Thoracic aorta (tissue), 2 donors: ENCODE data around the gene BTNL3. TPM values are rescaled to one million over a fixed set of nuclear protein-coding genes. Genes with fewer than 3 reads are reported as not detected.

Experiments
- ATAC-seq: fragments of 150-250 bp; one replicate; pipeline ENCODE4 v1.8.0; 2017; ENCODE audit warnings: low read depth; ENCODE audit not compliant: insufficient number of reproducible peaks, low FRiP score
- DNase-seq: peaks from one replicate; pipeline ENCODE4 v3.0.0-alpha.2; 2020; ENCODE audit warnings: low spot score
- H3K27ac ChIP-seq, 2 donors: fragments of 200-600 bp; sonication (generic); 1 replicate in 1 of 2; 2 replicates in 1 of 2; pipeline ENCODE4 v1.5.1; 2016; ENCODE audit warnings: mild to moderate bottlenecking in 2 of 2, moderate library complexity in 2 of 2
- H3K27me3 ChIP-seq: fragments of 200-600 bp; sonication (generic); replicated peaks from 2 replicates; pipeline ENCODE4 v1.6.0; 2016; ENCODE audit warnings: mild to moderate bottlenecking; ENCODE audit not compliant: insufficient read depth
- H3K36me3 ChIP-seq: fragments of 200-600 bp; sonication (generic); one replicate; pipeline ENCODE4 v1.5.1; 2016
- H3K4me1 ChIP-seq, 2 donors: fragments of 200-600 bp; sonication (generic); 1 replicate in 1 of 2; 2 replicates in 1 of 2; pipeline versions ENCODE4 v1.5.1 to v1.6.0; 2016; ENCODE audit warnings: low read depth in 2 of 2, mild to moderate bottlenecking in 1 of 2; ENCODE audit not compliant: control insufficient read depth in 1 of 2
- H3K4me3 ChIP-seq: fragments of 200-600 bp; sonication (generic); 2 replicates; pipeline ENCODE4 v1.5.1; 2016; ENCODE audit warnings: mild to moderate bottlenecking
- H3K9me3 ChIP-seq: fragments of 200-600 bp; sonication (generic); 2 replicates; pipeline ENCODE4 v1.5.1; 2016
- CTCF ChIP-seq: fragments of 200-600 bp; sonication (generic); IDR thresholded peaks from one replicate; pipeline ENCODE4 v1.5.1; 2019; ENCODE audit warnings: antibody characterized with exemption
- total RNA-seq, 2 donors: library from RNA; depleted of rRNA; stranded (reverse); fragments of >200 nt; gene quantifications; one replicate each; pipeline versions ENCODE4 v1.1.0 to v1.2.3, GENCODE V29; 2016

BTNL3 gene
- total RNA-seq, 2 donors from 2014 or later: not detected

GRCh38 chr5:181050016-181050415 is 61.4 kb downstream of the BTNL3 start:
- H3K4me1 ChIP-seq: peaks cover 11 to 12% of the 10 kb centered on the region in 2 donors
- H3K4me3 ChIP-seq: no peak overlapping the region
- H3K27ac ChIP-seq: no peak overlapping the region
- TF ChIP-seq CTCF: no peak
- peaks cover 16% of the 10 kb centered on the region for H3K27me3 ChIP-seq
- H3K9me3 ChIP-seq: no peaks in the 10 kb centered on the region
- DNase-seq (no peak), ATAC-seq (no peak)
- H3K36me3 ChIP-seq: no peaks in the 10 kb centered on the region

GRCh38 chr5:181051841-181052671 is 63.4 kb downstream of the BTNL3 start:
- Histone ChIP-seq H3K36me3 (no peaks in the 10 kb centered on the region), H3K9me3 (no peaks in the 10 kb centered on the region), H3K27ac (no peak overlapping the region), H3K4me1 (peaks cover 11 to 12% of the 10 kb centered on the region in 2 donors), H3K27me3 (peaks cover 16% of the 10 kb centered on the region), H3K4me3 (peak overlapping the region; percentile 72)
- ATAC-seq: no peak
- DNase-seq: no peak
- no peak for TF ChIP-seq CTCF

GRCh38 chr5:181052672-181053487 is 64.2 kb downstream of the BTNL3 start:
- Histone ChIP-seq H3K27ac (no peak overlapping the region), H3K36me3 (no peaks in the 10 kb centered on the region), H3K4me3 (peak overlapping the region; percentile 72), H3K9me3 (no peaks in the 10 kb centered on the region), H3K4me1 (peaks cover 11 to 12% of the 10 kb centered on the region in 2 donors), H3K27me3 (peaks cover 16% of the 10 kb centered on the region)
- DNase-seq: no peak
- TF ChIP-seq CTCF: no peak
- no peak for ATAC-seq

GRCh38 chr5:181053488-181054121 is 65.0 kb downstream of the BTNL3 start:
- no peak for DNase-seq
- H3K4me1 ChIP-seq: peaks cover 11 to 12% of the 10 kb centered on the region in 2 donors
- H3K36me3 ChIP-seq: no peaks in the 10 kb centered on the region
- TF ChIP-seq CTCF: no peak
- ATAC-seq: no peak
- H3K9me3 ChIP-seq: no peaks in the 10 kb centered on the region
- peaks cover 16% of the 10 kb centered on the region for H3K27me3 ChIP-seq
- no peak overlapping the region for H3K27ac ChIP-seq
- peak overlapping the region; percentile 72 for H3K4me3 ChIP-seq

GRCh38 chr5:181054138-181054537 is 65.5 kb downstream of the BTNL3 start:
- TF ChIP-seq CTCF: no peak
- ATAC-seq (no peak), DNase-seq (no peak)
- no peaks in the 10 kb centered on the region for H3K36me3 ChIP-seq
- H3K27ac ChIP-seq: no peak overlapping the region
- H3K4me1 ChIP-seq: peaks cover 11 to 12% of the 10 kb centered on the region in 2 donors
- no peaks in the 10 kb centered on the region for H3K9me3 ChIP-seq
- H3K4me3 ChIP-seq: no peak overlapping the region
- H3K27me3 ChIP-seq: peaks cover 19% of the 10 kb centered on the region
